Measurements from ENCODE around the gene RAD51B. TPM values are rescaled to one million over a fixed set of nuclear protein-coding genes. Genes with fewer than 3 reads are reported as not detected.

RAD51B gene
- total RNA-seq, 4 donors from 2014 or later: 5.0 to 31.8 (median 20.6) TPM

DNA sequence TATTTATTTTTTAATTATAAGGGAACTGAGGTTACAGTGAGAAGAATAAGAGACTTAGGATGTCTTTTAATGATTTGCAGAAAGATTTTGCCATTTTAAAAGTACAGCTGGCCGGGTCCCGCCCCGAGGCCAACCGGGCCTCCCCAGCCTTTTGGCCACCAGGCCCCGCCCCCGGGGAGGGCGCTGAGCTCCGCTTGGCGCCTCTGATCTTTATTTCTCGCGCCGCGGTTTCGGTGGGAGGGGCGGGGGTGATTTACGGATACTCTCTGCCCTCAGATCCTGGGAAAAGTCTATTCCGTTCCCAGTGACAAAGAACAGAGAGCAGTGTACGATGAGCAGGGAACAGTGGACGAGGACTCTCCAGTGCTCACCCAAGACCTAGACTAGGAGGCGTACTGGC lies 20.8 kb upstream of the RAD51B start:
- Histone ChIP-seq H3K27me3 (no peaks in the 10 kb centered on the region), H3K4me1 (no peaks in the 10 kb centered on the region), H3K27ac (peak overlapping the region in 1 of 4 donors; percentile 34), H3K36me3 (peaks cover 0 to 94% (median 36%) of the 10 kb centered on the region in 4 donors), H3K4me3 (no peak overlapping the region), H3K9me3 (no peaks in the 10 kb centered on the region)
- in situ Hi-C loops (cut with MboI; ENCODE audit: low pct_ligation_motif_present in 1 of 4, low pct_unique_long_range_greater_than_20kb in 1 of 4, low sequenced_read_pairs in 3 of 4): no loop called here
- no peak for TF ChIP-seq POLR2AphosphoS5 (IDR thresholded peaks at IDR 0.05)
- TF ChIP-seq EP300 (IDR thresholded peaks at IDR 0.05; ENCODE audit: low read depth): no peak
- no peak for TF ChIP-seq CTCF (IDR thresholded peaks at IDR 0.05)
- TF ChIP-seq POLR2A (IDR thresholded peaks at IDR 0.05): no peak
- DNase-seq: no peak
- WGBS, 2 donors (ENCODE audit: low coverage in 1 of 2): 83 to 87% methylated on average over 9 to 20 of the region's 20 CpGs
- intact Hi-C loops (cut with DNase I; ENCODE audit: low total_unique reads): no loop called here

DNA sequence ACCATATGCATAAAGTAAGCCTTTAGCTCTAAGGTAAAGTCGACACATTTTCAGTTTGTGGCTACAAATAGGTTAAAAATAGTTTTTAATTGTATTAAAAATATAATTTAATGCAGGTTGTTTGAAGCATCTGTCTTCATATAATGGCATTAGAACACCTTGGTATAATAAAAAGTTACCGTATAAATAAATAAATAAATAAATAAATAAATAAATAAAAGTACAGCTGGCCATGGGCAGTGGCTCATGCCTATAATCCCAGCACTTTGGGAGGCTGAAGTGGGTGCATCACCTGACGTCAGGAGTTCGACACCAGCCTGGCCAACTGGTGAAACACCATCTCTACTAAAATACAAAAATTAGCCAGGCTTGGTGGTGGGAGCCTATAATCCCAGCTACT lies 18.8 kb upstream of the RAD51B start:
- no peak for DNase-seq
- WGBS, 2 donors (ENCODE audit: low coverage in 1 of 2): 90 to 93% methylated on average over 4 of the region's 4 CpGs
- Histone ChIP-seq H3K4me3 (no peak overlapping the region), H3K4me1 (no peaks in the 10 kb centered on the region), H3K27me3 (no peaks in the 10 kb centered on the region), H3K36me3 (peaks cover 0 to 91% (median 41%) of the 10 kb centered on the region in 4 donors), H3K9me3 (no peaks in the 10 kb centered on the region), H3K27ac (no peak overlapping the region)
- in situ Hi-C loops (cut with MboI; ENCODE audit: low pct_ligation_motif_present in 1 of 4, low pct_unique_long_range_greater_than_20kb in 1 of 4, low sequenced_read_pairs in 3 of 4) (no loop called here), intact Hi-C loops (cut with DNase I; ENCODE audit: low total_unique reads) (no loop called here)
- TF ChIP-seq CTCF (IDR thresholded peaks at IDR 0.05) (no peak), POLR2A (IDR thresholded peaks at IDR 0.05) (no peak), POLR2AphosphoS5 (IDR thresholded peaks at IDR 0.05) (no peak), EP300 (IDR thresholded peaks at IDR 0.05; ENCODE audit: low read depth) (no peak)

DNA sequence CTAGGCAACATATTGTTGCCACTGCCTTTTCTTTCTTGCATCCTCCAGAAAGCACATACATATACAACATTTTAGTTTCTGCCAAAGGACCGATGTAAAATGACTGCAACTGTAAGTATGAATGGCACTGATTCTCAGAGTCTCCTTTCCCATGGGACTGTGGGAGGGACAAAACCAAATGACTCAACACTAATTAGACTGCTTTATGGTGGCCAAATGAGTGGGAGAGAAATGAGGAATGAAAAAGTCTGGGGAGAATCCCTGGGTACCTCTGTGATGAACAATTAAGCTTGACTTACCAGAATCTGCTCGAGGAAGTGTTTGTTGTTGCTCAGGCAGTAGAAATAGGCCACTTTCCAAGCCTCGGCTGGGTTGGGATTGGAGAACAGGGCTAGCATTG lies 13.3 kb upstream of the RAD51B start:
- Histone ChIP-seq H3K4me3 (no peak overlapping the region), H3K4me1 (no peaks in the 10 kb centered on the region), H3K9me3 (no peaks in the 10 kb centered on the region), H3K27me3 (no peaks in the 10 kb centered on the region), H3K36me3 (peaks cover 0 to 85% (median 35%) of the 10 kb centered on the region in 4 donors), H3K27ac (no peak overlapping the region)
- 72 to 79% methylated on average over 3 of the region's 3 CpGs for WGBS, 2 donors (ENCODE audit: low coverage in 1 of 2)
- intact Hi-C loops (cut with DNase I; ENCODE audit: low total_unique reads): no loop called here
- no peak for DNase-seq
- no peak for TF ChIP-seq EP300 (IDR thresholded peaks at IDR 0.05; ENCODE audit: low read depth)
- no peak for TF ChIP-seq POLR2AphosphoS5 (IDR thresholded peaks at IDR 0.05)
- TF ChIP-seq CTCF (IDR thresholded peaks at IDR 0.05): no peak
- TF ChIP-seq POLR2A (IDR thresholded peaks at IDR 0.05): no peak
- in situ Hi-C loops (cut with MboI; ENCODE audit: low pct_ligation_motif_present in 1 of 4, low pct_unique_long_range_greater_than_20kb in 1 of 4, low sequenced_read_pairs in 3 of 4): no loop called here

DNA sequence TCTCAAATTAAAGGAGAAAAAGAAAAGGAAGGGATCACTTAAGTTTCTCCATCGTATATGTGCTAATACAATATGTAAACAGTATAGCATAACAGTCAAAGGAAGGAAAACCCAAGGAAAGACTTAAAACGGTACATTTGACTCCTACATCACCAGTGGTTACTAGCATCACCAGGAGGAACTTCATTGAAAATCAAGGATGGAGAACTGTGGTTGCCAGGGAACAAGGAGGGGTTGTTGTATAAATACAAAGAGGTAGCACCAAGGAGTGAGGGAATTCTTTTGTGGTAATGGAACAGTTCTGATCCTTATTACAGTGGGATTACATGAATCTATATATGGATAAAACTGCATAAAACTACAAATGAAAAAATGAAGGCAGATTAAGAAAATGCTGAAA lies 4.8 kb upstream of the RAD51B start:
- TF ChIP-seq POLR2AphosphoS5 (IDR thresholded peaks at IDR 0.05): no peak
- no peak for TF ChIP-seq CTCF (IDR thresholded peaks at IDR 0.05)
- no peak for TF ChIP-seq EP300 (IDR thresholded peaks at IDR 0.05; ENCODE audit: low read depth)
- no peak for TF ChIP-seq POLR2A (IDR thresholded peaks at IDR 0.05)
- Histone ChIP-seq H3K4me1 (peaks cover 10 to 27% (median 18%) of the 10 kb centered on the region in 4 donors), H3K36me3 (peaks cover 0 to 35% (median 10%) of the 10 kb centered on the region in 4 donors), H3K27me3 (no peaks in the 10 kb centered on the region), H3K9me3 (no peaks in the 10 kb centered on the region), H3K4me3 (no peak overlapping the region), H3K27ac (peak overlapping the region in 1 of 4 donors; percentile 89)
- in situ Hi-C loops (cut with MboI; ENCODE audit: low pct_ligation_motif_present in 1 of 4, low pct_unique_long_range_greater_than_20kb in 1 of 4, low sequenced_read_pairs in 3 of 4) (no loop called here), intact Hi-C loops (cut with DNase I; ENCODE audit: low total_unique reads) (no loop called here)
- 59 to 67% methylated on average over 2 of the region's 2 CpGs for WGBS, 2 donors (ENCODE audit: low coverage in 1 of 2)
- no peak for DNase-seq
